CD4-positive, alpha-beta T cell treated with Interleukin-4 for 4 hours (primary cell): ENCODE results near the gene ENO1.
A peak's percentile ranks its signal among the peaks of the same experiment; 100 is the strongest.
"Not testable (repeated sequence)": the region's sequence is repeated elsewhere in the genome, so short reads cannot be mapped to it uniquely, and the experiment has no call there.

Experiments used
- DNase-seq: peaks from one replicate; pipeline ENCODE4 v3.0.0-alpha.2; 2020

The ENO1 gene

GRCh38 chr1:8878448-8878697 lies at the start of gene ENO1:
ENO1 (minus strand) TSS chr1:8878686; CDS start chr1:8874908, 3,778 bp downstream.
- no peak for DNase-seq

GRCh38 chr1:8926707-8927694 lies 48.5 kb upstream of the ENO1 start:
- peak; percentile 67 for DNase-seq

GRCh38 chr1:8925960-8926359 lies 47.5 kb upstream of the ENO1 start:
- no peak for DNase-seq

- no peak for DNase-seq
Measured at GRCh38 chr1:8925406-8925805, 46.9 kb upstream of the ENO1 start.

GRCh38 chr1:8922962-8923361 lies 44.5 kb upstream of the ENO1 start:
- no peak for DNase-seq

- DNase-seq: not testable (repeated sequence)
Measured at GRCh38 chr1:8917536-8917935, 39.0 kb upstream of the ENO1 start.

- no peak for DNase-seq
Measured at GRCh38 chr1:8915446-8915845, 37.0 kb upstream of the ENO1 start.

- no peak for DNase-seq
Measured at GRCh38 chr1:8914466-8914865, 36.0 kb upstream of the ENO1 start.

- DNase-seq: no peak
Measured at GRCh38 chr1:8913457-8913856, 35.0 kb upstream of the ENO1 start.

GRCh38 chr1:8911416-8912309 lies 33.2 kb upstream of the ENO1 start:
- no peak for DNase-seq

GRCh38 chr1:8910914-8911313 lies 32.4 kb upstream of the ENO1 start:
- no peak for DNase-seq

GRCh38 chr1:8910331-8910730 lies 31.8 kb upstream of the ENO1 start:
- no peak for DNase-seq

GRCh38 chr1:8908388-8909151 lies 30.1 kb upstream of the ENO1 start:
- no peak for DNase-seq

GRCh38 chr1:8905582-8906191 lies 27.2 kb upstream of the ENO1 start:
- no peak for DNase-seq

GRCh38 chr1:8903908-8904650 lies 25.6 kb upstream of the ENO1 start:
- DNase-seq: no peak

- peak; percentile 38 for DNase-seq
Measured at GRCh38 chr1:8903410-8903809, 24.9 kb upstream of the ENO1 start.

- no peak for DNase-seq
Measured at GRCh38 chr1:8902765-8903164, 24.3 kb upstream of the ENO1 start.

GRCh38 chr1:8900684-8901083 lies 22.2 kb upstream of the ENO1 start:
- not testable (repeated sequence) for DNase-seq

- no peak for DNase-seq
Measured at GRCh38 chr1:8899046-8899445, 20.6 kb upstream of the ENO1 start.

GRCh38 chr1:8898418-8898817 lies 19.9 kb upstream of the ENO1 start:
- not testable (repeated sequence) for DNase-seq

- not testable (repeated sequence) for DNase-seq
Measured at GRCh38 chr1:8897505-8897904, 19.0 kb upstream of the ENO1 start.

- DNase-seq: not testable (repeated sequence)
Measured at GRCh38 chr1:8896775-8897174, 18.3 kb upstream of the ENO1 start.
